ENCODE results near the gene EFCC1. TPM values are rescaled to one million over a fixed set of nuclear protein-coding genes. Genes with fewer than 3 reads are reported as not detected.
"Not testable (repeated sequence)": the region's sequence is repeated elsewhere in the genome, so short reads cannot be mapped to it uniquely, and the experiment has no call there.

The EFCC1 gene
- total and polyA plus RNA-seq, 2 donors = 4.3 to 5.7 TPM

GRCh38 chr3:129063091-129063640 lies 62.1 kb downstream of the EFCC1 start:
- H3K4me1 ChIP-seq (ENCODE audit: insufficient read depth) = no peaks in the 10 kb centered on the region
- 79% methylated on average over 10 of the region's 10 CpGs for WGBS
- no peak overlapping the region for H3K27ac ChIP-seq (ENCODE audit: low read depth)
- H3K4me3 ChIP-seq (ENCODE audit: low read depth, low read length) = no peak overlapping the region
- DNase-seq (ENCODE audit: extremely low spot score) = no peak
- no peaks in the 10 kb centered on the region for H3K36me3 ChIP-seq (ENCODE audit: insufficient read depth)

- Histone ChIP-seq H3K36me3 (ENCODE audit: insufficient read depth) (no peaks in the 10 kb centered on the region), H3K27ac (ENCODE audit: low read depth) (no peak overlapping the region), H3K4me1 (ENCODE audit: insufficient read depth) (no peaks in the 10 kb centered on the region), H3K4me3 (ENCODE audit: low read depth, low read length) (no peak overlapping the region)
- 90% methylated on average over 15 of the region's 15 CpGs for WGBS
- no peak for DNase-seq (ENCODE audit: extremely low spot score)
Observed at GRCh38 chr3:129063841-129064482, 62.9 kb downstream of the EFCC1 start.

GRCh38 chr3:129065016-129065719 lies 64.1 kb downstream of the EFCC1 start:
- Histone ChIP-seq H3K27ac (ENCODE audit: low read depth) (no peak overlapping the region), H3K4me1 (ENCODE audit: insufficient read depth) (no peaks in the 10 kb centered on the region), H3K36me3 (ENCODE audit: insufficient read depth) (no peaks in the 10 kb centered on the region), H3K4me3 (ENCODE audit: low read depth, low read length) (no peak overlapping the region)
- no peak for DNase-seq (ENCODE audit: extremely low spot score)
- WGBS = 91% methylated on average over 14 of the region's 14 CpGs

- Histone ChIP-seq H3K4me1 (ENCODE audit: insufficient read depth) (no peaks in the 10 kb centered on the region), H3K36me3 (ENCODE audit: insufficient read depth) (no peaks in the 10 kb centered on the region), H3K27ac (ENCODE audit: low read depth) (no peak overlapping the region), H3K4me3 (ENCODE audit: low read depth, low read length) (no peak overlapping the region)
- no peak for DNase-seq (ENCODE audit: extremely low spot score)
- 84% methylated on average over 4 of the region's 4 CpGs for WGBS
Observed at GRCh38 chr3:129065720-129066073, 64.6 kb downstream of the EFCC1 start.

- not testable (repeated sequence) for H3K4me3 ChIP-seq (ENCODE audit: low read depth, low read length); H3K27ac ChIP-seq (ENCODE audit: low read depth); H3K36me3 ChIP-seq (ENCODE audit: insufficient read depth); H3K4me1 ChIP-seq (ENCODE audit: insufficient read depth); DNase-seq (ENCODE audit: extremely low spot score)
- WGBS = 77% methylated on average over 7 of the region's 7 CpGs
Observed at GRCh38 chr3:129067719-129068118, 66.6 kb downstream of the EFCC1 start.

GRCh38 chr3:129068291-129068886 lies 67.3 kb downstream of the EFCC1 start:
- Histone ChIP-seq H3K4me1 (ENCODE audit: insufficient read depth) (no peaks in the 10 kb centered on the region), H3K4me3 (ENCODE audit: low read depth, low read length) (peak overlapping the region; percentile 10), H3K36me3 (ENCODE audit: insufficient read depth) (no peaks in the 10 kb centered on the region), H3K27ac (ENCODE audit: low read depth) (no peak overlapping the region)
- WGBS = 12% methylated on average over 44 of the region's 44 CpGs
- DNase-seq (ENCODE audit: extremely low spot score) = no peak

GRCh38 chr3:129069313-129070085 lies 68.4 kb downstream of the EFCC1 start:
- H3K36me3 ChIP-seq (ENCODE audit: insufficient read depth); H3K4me3 ChIP-seq (ENCODE audit: low read depth, low read length); H3K4me1 ChIP-seq (ENCODE audit: insufficient read depth); DNase-seq (ENCODE audit: extremely low spot score); H3K27ac ChIP-seq (ENCODE audit: low read depth): not testable (repeated sequence)
- WGBS = 88% methylated on average over 13 of the region's 13 CpGs

- WGBS = 90% methylated on average over 8 of the region's 8 CpGs
- no peak for DNase-seq (ENCODE audit: extremely low spot score)
- no peak overlapping the region for H3K4me3 ChIP-seq (ENCODE audit: low read depth, low read length)
- no peaks in the 10 kb centered on the region for H3K36me3 ChIP-seq (ENCODE audit: insufficient read depth)
- no peak overlapping the region for H3K27ac ChIP-seq (ENCODE audit: low read depth)
- H3K4me1 ChIP-seq (ENCODE audit: insufficient read depth) = no peaks in the 10 kb centered on the region
Observed at GRCh38 chr3:129070086-129070885, 69.2 kb downstream of the EFCC1 start.

GRCh38 chr3:129077222-129077621 lies 76.1 kb downstream of the EFCC1 start:
- no peaks in the 10 kb centered on the region for H3K36me3 ChIP-seq (ENCODE audit: insufficient read depth)
- no peak overlapping the region for H3K27ac ChIP-seq (ENCODE audit: low read depth)
- DNase-seq (ENCODE audit: extremely low spot score) = no peak

GRCh38 chr3:129078510-129078909 lies 77.4 kb downstream of the EFCC1 start:
- Histone ChIP-seq H3K36me3 (ENCODE audit: insufficient read depth) (no peaks in the 10 kb centered on the region), H3K27ac (ENCODE audit: low read depth) (no peak overlapping the region), H3K4me3 (ENCODE audit: low read depth, low read length) (no peak overlapping the region), H3K4me1 (ENCODE audit: insufficient read depth) (no peaks in the 10 kb centered on the region)
- no peak for DNase-seq (ENCODE audit: extremely low spot score)
- 71% methylated on average over 8 of the region's 8 CpGs for WGBS

More at GRCh38 chr3:129077222-129077621, 76.1 kb downstream of the EFCC1 start:
- WGBS = 77% methylated on average over 7 of the region's 7 CpGs
- Histone ChIP-seq H3K4me1 (ENCODE audit: insufficient read depth) (no peaks in the 10 kb centered on the region), H3K4me3 (ENCODE audit: low read depth, low read length) (no peak overlapping the region)

GRCh38 chr3:129081503-129081902 lies 80.4 kb downstream of the EFCC1 start:
- Histone ChIP-seq H3K36me3 (ENCODE audit: insufficient read depth) (no peaks in the 10 kb centered on the region), H3K4me3 (ENCODE audit: low read depth, low read length) (no peak overlapping the region), H3K4me1 (ENCODE audit: insufficient read depth) (no peaks in the 10 kb centered on the region), H3K27ac (ENCODE audit: low read depth) (no peak overlapping the region)
- DNase-seq (ENCODE audit: extremely low spot score) = no peak
- 69% methylated on average over 8 of the region's 8 CpGs for WGBS

GRCh38 chr3:129082026-129082425 lies 80.9 kb downstream of the EFCC1 start:
- no peak for DNase-seq (ENCODE audit: extremely low spot score)
- Histone ChIP-seq H3K36me3 (ENCODE audit: insufficient read depth) (no peaks in the 10 kb centered on the region), H3K4me1 (ENCODE audit: insufficient read depth) (no peaks in the 10 kb centered on the region), H3K27ac (ENCODE audit: low read depth) (no peak overlapping the region), H3K4me3 (ENCODE audit: low read depth, low read length) (no peak overlapping the region)
- 85% methylated on average over 9 of the region's 9 CpGs for WGBS

- WGBS = 89% methylated on average over 6 of the region's 6 CpGs
- Histone ChIP-seq H3K27ac (ENCODE audit: low read depth) (no peak overlapping the region), H3K36me3 (ENCODE audit: insufficient read depth) (no peaks in the 10 kb centered on the region), H3K4me1 (ENCODE audit: insufficient read depth) (no peaks in the 10 kb centered on the region), H3K4me3 (ENCODE audit: low read depth, low read length) (no peak overlapping the region)
- no peak for DNase-seq (ENCODE audit: extremely low spot score)
Observed at GRCh38 chr3:129084501-129084900, 83.4 kb downstream of the EFCC1 start.
